Kidney (tissue), 14 donors: ENCODE results near the gene ABHD14A. TPM values are rescaled to one million over a fixed set of nuclear protein-coding genes. Genes with fewer than 3 reads are reported as not detected.

ENCODE experiments used
- DNase-seq, 5 donors: peaks; one replicate each; pipeline ENCODE4 v3.0.0-alpha.2; 2013 to 2020
- FAIRE-seq: peaks from 2 replicates; lab custom pipeline; 2012; peaks lifted over from hg19 to GRCh38; lab: Jason Lieb, UNC
- H3K27ac ChIP-seq, 2 donors: one replicate each; pipeline ENCODE4 v1.7.0; 2013; ENCODE audit warnings: low read depth in 2 of 2, low read length in 2 of 2, inconsistent platforms in 1 of 2
- H3K27me3 ChIP-seq: one replicate; pipeline ENCODE4 v1.7.1; 2013; ENCODE audit warnings: low read length, inconsistent platforms; ENCODE audit not compliant: control insufficient read depth, insufficient read depth
- H3K36me3 ChIP-seq, 3 donors: one replicate each; pipeline versions ENCODE4 v1.7.0 to v1.7.1; 2013; ENCODE audit warnings: low read length in 3 of 3, control low read depth in 1 of 3, inconsistent platforms in 1 of 3; ENCODE audit not compliant: insufficient read depth in 3 of 3, control insufficient read depth in 2 of 3
- H3K4me1 ChIP-seq, 3 donors: one replicate each; pipeline versions ENCODE4 v1.7.0 to v1.7.1; 2013; ENCODE audit warnings: low read length in 3 of 3, inconsistent platforms in 1 of 3, low read depth in 1 of 3; ENCODE audit not compliant: control insufficient read depth in 2 of 3, insufficient read depth in 2 of 3
- H3K4me3 ChIP-seq, 3 donors: one replicate each; pipeline versions ENCODE4 v1.7.0 to v1.8.1; 2013; ENCODE audit warnings: low read length in 3 of 3, control low read depth in 1 of 3, inconsistent platforms in 1 of 3
- H3K9ac ChIP-seq, 3 donors: one replicate each; pipeline versions ENCODE4 v1.7.0 to v1.7.1; 2013; ENCODE audit warnings: low read length in 3 of 3, control low read depth in 1 of 3, inconsistent platforms in 1 of 3
- H3K9me3 ChIP-seq, 3 donors: one replicate each; pipeline versions ENCODE4 v1.7.0 to v1.7.1; 2013; ENCODE audit warnings: low read length in 3 of 3, control low read depth in 1 of 3, inconsistent platforms in 1 of 3; ENCODE audit not compliant: control insufficient read depth in 2 of 3, insufficient read depth in 1 of 3
- CTCF ChIP-seq: IDR thresholded peaks from 3 replicates; pipeline ENCODE4 v1.5.1; 2012; ENCODE audit warnings: mild to moderate bottlenecking, moderate library complexity, borderline replicate concordance; ENCODE audit not compliant: insufficient read depth; ENCODE audit errors: extremely low read depth
- intact Hi-C: fragments of 100-400 bp; cut with DNase I; formaldehyde crosslinking; loops from one replicate; pipeline ENCODE4 v1.11.1; 2022
- polyA plus RNA-seq: library from polyadenylated mRNA; stranded (reverse); fragments of 350-450 nt; fragmentation: Illumina TruSeq; extraction: RNeasy Lipid Tissue Mini Kit (QIAGEN cat#74804); gene quantifications from one replicate; pipeline ENCODE4 v1.2.3, GENCODE V29; 2014; ENCODE audit warnings: low read depth, low replicate concordance; ENCODE audit not compliant: insufficient read depth
- total RNA-seq: library from RNA; stranded (reverse); fragmentation: NEBNext Ultra II Directional; extraction: Animal tissue kit (Norgen Biotek cat#: 25700); gene quantifications from one replicate; pipeline ENCODE4 v1.2.1, GENCODE V29; 2021
- donor health status: control.
- donor health status: control.
- donor health status: control.
- donor health status: control.
- donor health status: control.
- donor health status: DM: yes; HTN: yes; CAD: no.
- donor health status: Normal renal cell carcinoma (clear cell type).

ABHD14A gene
- total and polyA plus RNA-seq, 2 donors from 2014 or later, result 20.7 to 50.5 TPM

DNA sequence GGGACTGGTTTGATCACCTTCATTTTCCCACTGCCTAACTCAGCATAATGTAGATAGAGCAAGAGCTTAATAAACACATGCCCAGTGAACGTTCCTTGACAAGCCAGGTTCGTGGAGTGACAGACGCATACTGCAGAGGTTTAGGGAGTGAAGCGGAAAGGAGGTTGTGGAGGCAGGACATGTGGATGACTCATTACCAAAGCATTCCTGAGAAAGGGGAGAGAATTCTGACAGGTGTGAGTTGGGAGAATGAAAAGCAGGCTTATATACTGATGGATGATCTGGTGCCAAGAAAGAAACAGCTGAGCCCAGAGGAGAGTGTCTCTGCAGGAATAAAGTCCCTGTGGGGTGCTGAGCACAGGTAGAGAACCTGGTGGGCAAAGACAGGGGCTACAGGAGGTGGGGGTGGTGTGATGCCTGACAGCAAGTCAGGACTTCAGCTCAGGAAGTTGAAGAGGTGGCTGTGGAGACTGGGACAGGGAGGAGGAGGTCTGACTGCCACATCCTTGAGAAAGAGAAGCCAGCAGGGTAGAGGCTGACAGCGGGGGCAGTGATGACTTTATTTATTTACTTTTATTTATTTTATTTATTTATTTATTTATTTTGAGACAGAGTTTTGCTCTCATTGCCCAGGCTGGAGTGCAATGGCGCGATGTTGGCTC lies 23.2 kb downstream of the ABHD14A start:
- no peak for TF ChIP-seq CTCF
- Histone ChIP-seq H3K9ac (no peak overlapping the region), H3K4me3 (no peak overlapping the region), H3K27ac (no peak overlapping the region), H3K4me1 (peaks cover 3 to 18% (median 8%) of the 10 kb centered on the region in 3 donors), H3K36me3 (peaks cover 6 to 9% (median 8%) of the 10 kb centered on the region in 3 donors), H3K27me3 (no peaks in the 10 kb centered on the region), H3K9me3 (no peaks in the 10 kb centered on the region)
- intact Hi-C loops, result no loop called here
- DNase-seq, result no peak
- no peak for FAIRE-seq

DNA sequence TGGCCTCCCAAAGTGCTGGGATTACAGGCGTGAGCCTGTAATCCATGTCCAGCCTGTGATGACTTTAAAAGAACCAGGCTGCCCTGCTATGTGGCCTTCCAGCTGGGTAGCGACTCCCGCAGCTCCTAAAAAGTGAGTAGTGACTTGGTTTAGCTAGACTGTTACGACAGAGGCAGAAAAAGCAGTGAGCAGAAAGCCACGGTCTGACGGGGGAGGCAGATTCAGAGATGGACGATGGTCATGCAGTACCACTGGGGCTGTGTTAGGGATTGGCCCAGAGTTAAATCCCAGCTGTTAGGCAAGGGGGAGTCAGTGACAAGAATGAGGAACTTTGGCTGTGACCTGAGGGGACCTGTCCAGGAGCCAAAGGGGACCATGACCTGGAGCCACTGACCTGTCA lies 23.9 kb downstream of the ABHD14A start:
- no peak for TF ChIP-seq CTCF
- Histone ChIP-seq H3K9ac (no peak overlapping the region), H3K27me3 (no peaks in the 10 kb centered on the region), H3K4me3 (no peak overlapping the region), H3K27ac (no peak overlapping the region), H3K36me3 (peaks cover 6 to 9% (median 8%) of the 10 kb centered on the region in 3 donors), H3K9me3 (no peaks in the 10 kb centered on the region), H3K4me1 (peaks cover 3 to 18% (median 8%) of the 10 kb centered on the region in 3 donors)
- FAIRE-seq (no peak), DNase-seq (no peak)
- intact Hi-C loops, result no loop called here

DNA sequence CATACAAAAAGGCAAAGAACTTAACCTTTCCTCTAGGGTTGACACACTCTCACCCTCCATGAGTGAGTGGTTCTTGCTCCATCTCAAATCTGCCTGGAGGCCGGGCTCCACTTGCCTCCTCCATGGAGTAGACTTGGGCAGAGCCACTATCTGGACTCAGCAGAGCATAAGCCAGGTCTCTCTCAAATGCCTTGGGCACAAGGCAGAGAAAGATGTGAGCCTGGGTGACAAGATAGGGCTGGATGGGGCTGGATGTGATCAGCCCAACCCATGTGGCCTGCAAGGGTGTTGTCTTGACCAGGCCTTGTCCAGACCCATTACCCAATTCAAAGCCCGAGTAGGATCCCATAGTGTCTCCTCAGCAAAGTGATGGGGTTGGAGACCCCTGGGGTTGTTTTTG lies 25.0 kb downstream of the ABHD14A start:
- H3K4me1 ChIP-seq, result peaks cover 0 to 8% (median 2%) of the 10 kb centered on the region in 3 donors
- no peaks in the 10 kb centered on the region for H3K27me3 ChIP-seq
- H3K27ac ChIP-seq, result no peak overlapping the region
- peaks cover 0 to under 1% (median 0%) of the 10 kb centered on the region in 3 donors for H3K36me3 ChIP-seq
- DNase-seq, result no peak
- no peak for FAIRE-seq
- no peak for TF ChIP-seq CTCF
- no peak overlapping the region for H3K4me3 ChIP-seq
- no peak overlapping the region for H3K9ac ChIP-seq
- intact Hi-C loops, result loop anchor here (5.0 kb wide), 2 partner anchors 122 to 142 kb away; no protein-coding TSS in a partner anchor
- H3K9me3 ChIP-seq, result no peaks in the 10 kb centered on the region
